Fibroblast of lung (primary cell): ENCODE measurements around the gene NPM1. TPM values are rescaled to one million over a fixed set of nuclear protein-coding genes. Genes with fewer than 3 reads are reported as not detected.

Source experiments
- DNase-seq, 2 donors: peaks; one replicate each; pipeline versions ENCODE4 v3.0.0 to v3.0.0-alpha.2; 2010; ENCODE audit warnings: low read depth in 2 of 2
- H2AFZ ChIP-seq: 2 replicates; pipeline ENCODE4 v1.5.1; 2012; ENCODE audit warnings: low read length, control low read depth, inconsistent platforms
- H3K27ac ChIP-seq: 2 replicates; pipeline ENCODE4 v1.5.1; 2011; ENCODE audit warnings: low read length, control low read depth; ENCODE audit not compliant: insufficient read depth
- H3K27me3 ChIP-seq: 2 replicates; pipeline ENCODE4 v1.5.1; 2011; ENCODE audit warnings: mild to moderate bottlenecking, low read length; ENCODE audit not compliant: control insufficient read depth, insufficient read depth
- H3K36me3 ChIP-seq: 2 replicates; pipeline ENCODE4 v1.5.1; 2011; ENCODE audit warnings: low read length; ENCODE audit not compliant: control insufficient read depth, insufficient read depth
- H3K4me1 ChIP-seq: 2 replicates; pipeline ENCODE4 v1.5.1; 2011; ENCODE audit warnings: low read length; ENCODE audit not compliant: control insufficient read depth, insufficient read depth; ENCODE audit errors: extremely low read depth
- H3K4me2 ChIP-seq: 2 replicates; pipeline ENCODE4 v1.5.1; 2011; ENCODE audit warnings: low read length, control low read depth; ENCODE audit not compliant: insufficient read depth; ENCODE audit errors: extremely low read depth
- H3K4me3 ChIP-seq, 4 experiments: fragments of 200-600 bp in 1 of 4; sonication (generic) in 1 of 4; replicated peaks in 1 of 4; 2 replicates each; pipeline ENCODE4 v1.5.1; 2011 to 2016; ENCODE audit warnings: low read length in 4 of 4, low read depth in 3 of 4, mild to moderate bottlenecking in 3 of 4, control low read depth in 2 of 4, inconsistent platforms in 1 of 4, mixed read lengths in 1 of 4; ENCODE audit not compliant: insufficient read depth in 1 of 4; ENCODE audit errors: control extremely low read depth in 1 of 4
- H3K79me2 ChIP-seq: 2 replicates; pipeline ENCODE4 v1.5.1; 2012; ENCODE audit warnings: mild to moderate bottlenecking, low read length, inconsistent platforms; ENCODE audit not compliant: control insufficient read depth, insufficient read depth
- H3K9ac ChIP-seq: 2 replicates; pipeline ENCODE4 v1.5.1; 2011; ENCODE audit warnings: mild to moderate bottlenecking, low read length, control low read depth; ENCODE audit not compliant: insufficient read depth
- H3K9me3 ChIP-seq: 2 replicates; pipeline ENCODE4 v1.5.1; 2012; ENCODE audit warnings: low read depth, low read length; ENCODE audit not compliant: control insufficient read depth, insufficient read depth
- H4K20me1 ChIP-seq: 2 replicates; pipeline ENCODE4 v1.5.1; 2011; ENCODE audit warnings: low read length; ENCODE audit not compliant: control insufficient read depth, insufficient read depth; ENCODE audit errors: extremely low read depth
- EZH2 ChIP-seq: IDR thresholded peaks from 2 replicates; pipeline ENCODE4 v1.5.1; 2012; ENCODE audit warnings: low read length, control low read depth, mild to moderate bottlenecking; ENCODE audit errors: missing control alignments
- polyA plus RNA-seq, 2 donors: library from polyadenylated mRNA; depleted of rRNA in 1 of 2; stranded (reverse) in 1 of 2; unstranded in 1 of 2; fragments of >200 nt; gene quantifications; 2 replicates each; pipeline ENCODE4 v1.2.1, GENCODE V29; 2011 to 2012; ENCODE audit warnings: missing spikeins in 1 of 2
- total RNA-seq: library from RNA; depleted of rRNA; stranded (reverse); fragments of >200 nt; gene quantifications from 2 replicates; pipeline ENCODE4 v1.2.1, GENCODE V29; 2014
- TF ChIP-seq, protein P1 (sequence below), 2 donors: IDR thresholded peaks in 1 of 2; conservative IDR thresholded peaks in 1 of 2; 1 replicate in 1 of 2; 2 replicates in 1 of 2; pipeline ENCODE4 v1.5.1; 2011 to 2012; ENCODE audit warnings: low read length in 2 of 2, control low read depth in 1 of 2, inconsistent platforms in 1 of 2, low read depth in 1 of 2, mild to moderate bottlenecking in 1 of 2

NPM1 gene
- total and polyA plus RNA-seq, 2 donors (not counting 1 experiment from before 2014, with no cell fraction given): 1,067 to 4,158 TPM

DNA sequence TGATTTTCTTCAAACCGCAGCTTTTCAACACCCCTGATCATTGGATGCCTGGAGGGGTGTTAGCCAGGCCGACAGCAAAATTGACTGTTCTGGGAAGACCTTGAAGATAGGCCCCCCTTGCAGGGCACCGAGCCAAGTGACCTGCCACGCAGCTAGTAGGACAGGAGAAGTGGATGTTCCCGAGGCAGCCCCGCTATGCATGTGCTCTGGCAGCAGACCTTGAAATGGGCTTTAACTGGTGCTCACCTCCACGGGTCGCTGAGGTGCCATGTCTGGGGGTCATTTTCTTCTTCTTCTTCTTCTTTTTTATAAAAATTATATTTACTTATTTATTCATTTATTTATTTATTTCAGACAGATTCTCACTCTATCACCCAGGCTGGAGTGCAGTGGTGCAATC lies 44.4 kb downstream of the NPM1 start:
- no peak overlapping the region for H3K4me2 ChIP-seq
- TF ChIP-seq EZH2: no peak
- no peaks in the 10 kb centered on the region for H3K4me1 ChIP-seq
- H2AFZ ChIP-seq: no peak overlapping the region
- no peaks in the 10 kb centered on the region for H3K36me3 ChIP-seq
- H3K27me3 ChIP-seq: no peaks in the 10 kb centered on the region
- no peak overlapping the region for H3K27ac ChIP-seq
- no peak overlapping the region for H3K9ac ChIP-seq
- no peaks in the 10 kb centered on the region for H4K20me1 ChIP-seq
- no peak for DNase-seq
- H3K4me3 ChIP-seq: no peak overlapping the region
- no peaks in the 10 kb centered on the region for H3K9me3 ChIP-seq
- no peaks in the 10 kb centered on the region for H3K79me2 ChIP-seq

DNA sequence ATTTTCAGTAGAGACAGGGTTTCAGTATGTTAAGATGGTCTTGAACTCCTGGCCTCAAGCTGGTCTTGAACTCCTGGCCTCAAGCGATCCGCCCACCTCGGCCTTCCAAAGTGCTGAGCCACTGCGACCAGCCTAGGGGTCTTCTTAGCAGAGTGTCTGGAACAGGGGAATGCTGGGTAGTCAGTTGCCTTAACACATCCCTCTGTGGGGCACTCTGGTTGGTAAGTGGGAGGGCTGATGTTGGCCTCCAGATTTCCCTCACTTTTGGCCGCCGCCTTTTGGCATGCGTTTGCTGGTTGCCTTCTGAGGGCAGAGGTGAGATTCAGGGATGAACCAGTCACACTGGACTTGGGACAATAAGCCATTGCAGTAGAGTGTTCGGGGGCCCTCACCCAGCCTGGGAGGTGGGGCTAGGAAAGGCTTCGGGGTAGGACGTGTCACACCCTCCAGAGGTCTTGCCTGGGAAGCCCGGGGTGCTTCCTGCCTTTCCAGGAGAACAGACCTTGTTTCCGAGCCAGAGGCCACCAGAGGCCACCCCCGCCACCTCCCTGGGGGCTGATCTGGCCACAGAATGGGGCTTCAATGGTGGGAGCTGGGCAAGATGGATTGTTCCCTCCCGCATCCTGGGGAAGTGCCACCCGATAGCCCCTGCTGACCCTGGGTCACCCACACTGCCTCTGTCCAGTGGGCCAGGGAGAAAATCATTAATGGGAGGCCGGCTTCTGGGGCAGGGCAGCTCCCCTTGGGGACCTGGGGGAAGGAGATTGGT lies 45.1 kb downstream of the NPM1 start:
- H3K27ac ChIP-seq: no peak overlapping the region
- no peak overlapping the region for H2AFZ ChIP-seq
- H3K9me3 ChIP-seq: no peaks in the 10 kb centered on the region
- no peaks in the 10 kb centered on the region for H3K36me3 ChIP-seq
- H3K79me2 ChIP-seq: no peaks in the 10 kb centered on the region
- no peak overlapping the region for H3K9ac ChIP-seq
- no peaks in the 10 kb centered on the region for H3K4me1 ChIP-seq
- no peak for DNase-seq
- TF ChIP-seq EZH2: no peak
- TF ChIP-seq, protein P1, sequence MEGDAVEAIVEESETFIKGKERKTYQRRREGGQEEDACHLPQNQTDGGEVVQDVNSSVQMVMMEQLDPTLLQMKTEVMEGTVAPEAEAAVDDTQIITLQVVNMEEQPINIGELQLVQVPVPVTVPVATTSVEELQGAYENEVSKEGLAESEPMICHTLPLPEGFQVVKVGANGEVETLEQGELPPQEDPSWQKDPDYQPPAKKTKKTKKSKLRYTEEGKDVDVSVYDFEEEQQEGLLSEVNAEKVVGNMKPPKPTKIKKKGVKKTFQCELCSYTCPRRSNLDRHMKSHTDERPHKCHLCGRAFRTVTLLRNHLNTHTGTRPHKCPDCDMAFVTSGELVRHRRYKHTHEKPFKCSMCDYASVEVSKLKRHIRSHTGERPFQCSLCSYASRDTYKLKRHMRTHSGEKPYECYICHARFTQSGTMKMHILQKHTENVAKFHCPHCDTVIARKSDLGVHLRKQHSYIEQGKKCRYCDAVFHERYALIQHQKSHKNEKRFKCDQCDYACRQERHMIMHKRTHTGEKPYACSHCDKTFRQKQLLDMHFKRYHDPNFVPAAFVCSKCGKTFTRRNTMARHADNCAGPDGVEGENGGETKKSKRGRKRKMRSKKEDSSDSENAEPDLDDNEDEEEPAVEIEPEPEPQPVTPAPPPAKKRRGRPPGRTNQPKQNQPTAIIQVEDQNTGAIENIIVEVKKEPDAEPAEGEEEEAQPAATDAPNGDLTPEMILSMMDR (conservative IDR thresholded peaks at IDR 0.05 in 1 of 2, IDR thresholded peaks at IDR 0.05 in 1 of 2; ENCODE audit: low read depth in 1 of 2, low read length in 2 of 2): no peak
- H3K4me2 ChIP-seq: no peak overlapping the region
- no peak overlapping the region for H3K4me3 ChIP-seq
- H4K20me1 ChIP-seq: no peaks in the 10 kb centered on the region
- no peaks in the 10 kb centered on the region for H3K27me3 ChIP-seq

DNA sequence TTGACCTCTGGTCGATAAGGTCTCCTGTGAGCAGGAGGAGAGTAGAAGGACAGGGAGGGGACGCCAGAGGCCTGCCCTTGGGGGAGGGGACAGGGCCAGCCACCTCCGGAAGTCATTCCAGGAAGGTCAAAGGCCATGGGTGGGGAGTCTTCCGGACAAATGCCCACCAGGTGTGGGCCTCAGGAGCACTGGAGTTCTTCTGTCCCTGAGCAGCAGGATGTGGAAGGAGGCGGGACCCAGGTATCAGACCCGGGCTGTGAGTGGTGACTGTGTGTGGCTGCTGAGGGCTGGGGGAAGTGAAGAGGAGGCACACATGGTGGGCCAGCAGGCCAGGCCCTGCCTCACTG lies 45.7 kb downstream of the NPM1 start:
- Histone ChIP-seq H3K4me2 (no peak overlapping the region), H3K4me3 (no peak overlapping the region), H4K20me1 (no peaks in the 10 kb centered on the region), H3K4me1 (no peaks in the 10 kb centered on the region), H3K27me3 (no peaks in the 10 kb centered on the region), H2AFZ (no peak overlapping the region), H3K79me2 (no peaks in the 10 kb centered on the region), H3K36me3 (no peaks in the 10 kb centered on the region), H3K27ac (no peak overlapping the region), H3K9ac (no peak overlapping the region), H3K9me3 (no peaks in the 10 kb centered on the region)
- no peak for DNase-seq
- TF ChIP-seq, protein P1 (conservative IDR thresholded peaks at IDR 0.05 in 1 of 2, IDR thresholded peaks at IDR 0.05 in 1 of 2; ENCODE audit: low read depth in 1 of 2, low read length in 2 of 2): no peak
- no peak for TF ChIP-seq EZH2
